Ramos (cell line): ENCODE measurements around the gene TEC.

ENCODE experiments used
- in situ Hi-C: fragments of 300-500 bp; cut with MboI; formaldehyde crosslinking; loops from one replicate; pipeline ENCODE4 v1.14.3; 2022; ENCODE audit warnings: low sequenced_read_pairs; ENCODE audit not compliant: unreplicated experiment

TEC gene

DNA sequence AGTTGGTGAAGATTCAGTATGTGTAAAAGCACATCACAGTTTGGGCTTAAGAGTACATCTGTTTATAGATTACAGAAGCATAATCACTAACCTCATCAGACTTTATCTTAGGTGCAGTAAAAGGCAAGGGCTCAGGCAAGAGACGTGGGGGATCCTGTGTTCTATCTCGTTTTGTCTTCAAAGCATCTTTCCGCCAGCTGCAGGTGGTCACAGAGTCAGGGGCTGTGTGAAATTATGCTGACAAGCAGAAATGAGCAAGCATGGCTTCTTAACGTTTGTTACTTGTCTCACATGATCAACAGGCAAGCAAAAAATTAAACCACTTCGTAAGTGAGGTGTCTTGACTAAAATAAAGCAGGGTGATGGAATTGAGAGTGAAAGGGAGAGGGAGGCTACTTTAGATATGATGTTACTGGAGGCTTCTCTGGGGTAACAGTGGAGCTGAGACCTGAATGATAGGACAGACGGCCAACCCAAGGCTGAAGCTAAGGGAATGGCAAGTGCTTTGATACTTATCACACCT lies 1.4 kb upstream of the TEC start:
- in situ Hi-C loops = loop anchor here (10.0 kb wide), 1 partner anchor 136 kb away; the partner anchor contains the start of gene TXK

DNA sequence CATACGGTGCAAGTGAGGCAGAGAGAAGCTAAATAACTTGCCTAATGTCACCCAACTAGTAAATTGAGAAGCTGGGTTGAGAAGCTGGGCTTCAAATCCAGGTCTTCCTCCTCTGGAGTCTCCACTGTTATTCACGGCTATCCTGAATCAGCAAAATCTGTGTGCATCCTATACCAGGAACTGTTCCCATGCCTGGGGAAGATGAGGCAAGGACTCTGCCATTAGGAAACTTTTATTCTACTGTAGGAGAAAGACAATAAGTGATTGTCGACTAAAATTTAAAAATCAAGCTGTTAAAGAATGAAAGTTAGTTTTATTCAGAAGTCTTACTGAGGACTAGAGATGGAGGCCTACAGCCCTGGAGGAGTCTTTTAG lies 872 bp upstream of the TEC start:
- in situ Hi-C loops = loop anchor here (10.0 kb wide), 1 partner anchor 136 kb away; the partner anchor contains the start of gene TXK

- in situ Hi-C loops = loop anchor here (10.0 kb wide), 1 partner anchor 135 kb away; the partner anchor contains the start of gene TXK
Measured at GRCh38 chr4:48269861-48270522, 354 bp upstream of the TEC start.

GRCh38 chr4:48267574-48267973 lies 2.1 kb downstream of the TEC start:
- in situ Hi-C loops = no loop called here

- in situ Hi-C loops = no loop called here
Measured at GRCh38 chr4:48266781-48267180, 2.9 kb downstream of the TEC start.

DNA sequence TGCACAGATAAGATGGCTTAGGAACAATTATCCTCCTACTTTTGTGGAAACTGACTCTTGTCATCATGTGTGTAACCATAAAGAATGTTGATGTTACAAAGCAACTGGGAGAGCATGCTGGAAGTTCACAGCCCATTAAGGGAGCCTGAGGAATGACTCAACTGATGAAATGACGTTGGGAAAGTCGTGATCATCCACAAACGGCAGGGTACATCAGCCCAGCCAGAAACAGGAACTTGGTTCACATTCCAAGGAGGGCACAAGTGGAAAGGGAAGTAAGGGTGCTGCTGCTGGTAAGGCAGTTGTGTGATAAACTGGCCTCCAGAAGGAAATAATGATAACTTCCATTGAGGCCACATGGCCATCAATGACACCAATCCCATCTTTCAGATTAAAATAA lies 6.7 kb downstream of the TEC start:
- in situ Hi-C loops = no loop called here

DNA sequence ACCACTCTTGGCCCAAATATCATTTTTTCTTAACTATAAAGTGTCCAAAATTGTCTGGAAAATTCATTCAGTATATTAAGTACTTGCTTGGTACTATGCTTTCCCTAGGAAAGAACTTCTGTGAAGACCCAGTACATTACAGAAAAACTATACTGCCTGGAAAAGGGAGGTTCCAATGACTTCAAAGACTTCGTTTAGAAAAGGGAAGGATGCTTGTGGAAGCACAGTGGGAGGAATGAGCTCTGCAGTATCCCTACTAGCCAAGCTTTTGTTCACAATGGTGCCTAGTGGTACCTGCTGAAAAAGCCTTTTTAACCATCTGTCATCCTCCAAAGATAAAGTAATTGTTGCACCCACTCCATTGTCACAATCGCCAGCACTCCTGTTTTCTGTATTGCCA lies 7.2 kb downstream of the TEC start:
- in situ Hi-C loops = no loop called here

DNA sequence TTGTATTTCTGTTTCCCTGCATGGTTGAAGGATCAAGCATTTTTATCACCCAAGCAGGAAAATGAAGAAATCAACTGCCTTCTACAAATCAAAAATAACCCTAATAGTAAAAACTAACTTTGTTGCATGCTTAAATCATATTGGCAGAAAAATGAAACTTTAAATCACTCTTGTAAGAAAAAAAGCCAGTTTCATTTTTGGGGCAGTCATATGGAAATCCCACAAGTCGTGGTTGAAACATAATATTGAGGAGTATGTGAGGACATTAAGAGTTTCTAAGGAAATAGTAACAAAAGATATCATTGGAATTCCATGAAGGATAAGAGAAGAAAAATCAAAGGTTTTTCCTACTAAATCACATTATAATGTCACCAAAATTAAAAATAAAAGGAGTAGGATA lies 8.4 kb downstream of the TEC start:
- in situ Hi-C loops = no loop called here

- in situ Hi-C loops = no loop called here
Measured at GRCh38 chr4:48259748-48260147, 9.9 kb downstream of the TEC start.

DNA sequence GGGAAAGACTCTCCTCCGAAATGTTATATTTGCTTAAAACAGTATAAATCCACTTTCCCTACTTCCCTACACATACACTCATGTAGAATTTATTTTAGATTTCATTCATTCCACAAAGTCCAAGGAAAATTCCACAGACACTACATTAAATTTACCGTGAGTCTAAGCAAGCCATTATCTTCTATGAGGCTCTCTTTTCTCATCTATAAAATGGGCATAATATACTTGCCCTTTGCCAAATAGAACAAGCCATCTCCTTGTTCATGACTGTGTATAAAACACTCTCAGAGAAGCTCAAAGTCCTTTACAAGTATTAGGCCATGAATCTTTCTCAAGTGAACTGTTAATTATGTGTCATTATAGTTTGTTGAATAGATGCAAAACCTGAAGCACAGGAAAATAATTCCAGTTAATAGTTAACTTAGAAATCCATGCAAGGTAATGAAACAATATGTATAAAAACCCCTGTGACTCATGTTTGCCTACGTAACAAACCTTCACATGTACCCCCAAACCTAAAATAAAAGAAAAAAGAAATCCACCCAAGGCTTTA lies 10.7 kb downstream of the TEC start:
- in situ Hi-C loops = no loop called here

GRCh38 chr4:48255959-48256342 lies 13.7 kb downstream of the TEC start:
- in situ Hi-C loops = no loop called here

DNA sequence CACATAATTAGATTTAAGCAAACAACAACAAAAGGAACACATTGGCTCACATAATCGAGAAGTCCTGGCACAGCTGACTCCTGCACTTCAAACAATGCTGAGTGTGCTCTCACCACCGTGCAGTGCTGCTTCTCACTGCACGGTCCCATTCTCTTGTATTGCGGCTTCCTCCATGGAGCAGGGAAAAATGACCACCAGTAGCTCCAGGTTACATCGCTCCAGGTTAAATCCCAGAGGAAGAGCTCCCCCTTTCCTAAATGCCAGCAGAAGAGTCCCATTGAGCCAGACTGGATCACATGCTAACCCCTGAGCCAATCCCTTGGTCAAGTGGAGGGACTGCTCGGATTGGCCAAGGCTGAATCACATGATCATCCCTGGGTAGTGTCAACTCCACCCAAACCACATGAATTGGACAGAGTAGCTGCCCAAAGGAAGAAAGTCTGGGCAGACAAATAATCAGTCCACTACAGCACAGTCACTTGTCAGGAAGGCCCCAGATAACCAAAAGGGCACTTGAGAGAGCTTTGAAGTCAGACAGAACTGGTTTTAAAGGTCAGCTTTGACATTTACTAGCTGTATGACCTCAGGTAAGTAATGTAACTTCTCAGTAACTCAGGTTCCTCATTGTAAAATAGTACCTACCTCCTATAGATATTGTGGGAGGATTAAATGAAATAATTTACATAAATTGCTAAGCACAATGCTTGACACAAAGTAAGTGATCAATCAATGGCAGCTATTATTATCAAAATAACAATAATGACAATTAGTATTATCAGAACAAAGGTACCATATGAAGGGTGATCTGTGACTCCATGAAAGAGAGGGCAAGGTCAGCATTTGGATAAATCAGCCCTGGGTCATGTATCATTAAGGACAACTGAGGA lies 14.3 kb downstream of the TEC start:
- in situ Hi-C loops = no loop called here

GRCh38 chr4:48254381-48255071 lies 15.1 kb downstream of the TEC start:
- in situ Hi-C loops = no loop called here

DNA sequence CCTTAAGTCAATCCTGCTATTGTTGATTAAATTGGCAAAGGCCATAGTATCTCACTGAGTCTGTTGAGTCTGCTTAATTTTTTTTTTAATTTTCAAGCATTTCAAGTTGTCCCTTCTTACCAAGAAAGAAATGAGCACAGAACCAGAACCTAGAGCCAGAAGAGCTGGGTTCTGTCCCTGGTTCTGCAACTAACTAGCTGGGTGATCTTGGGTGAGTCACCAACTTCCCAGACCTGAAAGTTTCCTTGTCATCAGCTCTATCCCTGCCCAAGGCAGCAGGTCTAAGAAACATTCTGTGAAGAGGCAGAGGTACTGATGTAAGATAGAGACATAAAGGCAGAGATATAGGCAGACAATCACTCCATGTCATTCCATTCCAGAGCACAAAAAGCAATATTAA lies 17.3 kb downstream of the TEC start:
- in situ Hi-C loops = no loop called here

DNA sequence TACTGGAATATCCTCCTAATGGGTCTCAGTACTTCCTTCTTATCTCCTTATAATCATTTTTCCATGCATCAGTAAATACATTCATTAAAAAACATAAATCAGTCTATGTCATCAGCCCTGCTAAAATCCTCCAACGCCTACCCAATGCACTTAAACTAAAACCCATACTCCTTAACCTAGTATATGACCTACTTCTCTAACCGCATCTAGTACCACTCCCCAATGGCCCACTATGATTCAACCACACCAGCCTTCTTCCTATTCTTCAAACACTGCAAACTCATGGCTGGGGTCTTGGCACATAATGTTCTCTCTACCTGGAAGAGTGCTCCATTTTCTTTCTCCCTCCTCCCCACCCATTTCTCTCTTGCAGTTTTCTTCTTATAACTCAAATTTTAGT lies 18.7 kb downstream of the TEC start:
- in situ Hi-C loops = no loop called here

GRCh38 chr4:48250343-48250742 lies 19.3 kb downstream of the TEC start:
- in situ Hi-C loops = no loop called here

- in situ Hi-C loops = no loop called here
Measured at GRCh38 chr4:48249378-48249777, 20.3 kb downstream of the TEC start.

GRCh38 chr4:48248559-48248953 lies 21.1 kb downstream of the TEC start:
- in situ Hi-C loops = no loop called here

DNA sequence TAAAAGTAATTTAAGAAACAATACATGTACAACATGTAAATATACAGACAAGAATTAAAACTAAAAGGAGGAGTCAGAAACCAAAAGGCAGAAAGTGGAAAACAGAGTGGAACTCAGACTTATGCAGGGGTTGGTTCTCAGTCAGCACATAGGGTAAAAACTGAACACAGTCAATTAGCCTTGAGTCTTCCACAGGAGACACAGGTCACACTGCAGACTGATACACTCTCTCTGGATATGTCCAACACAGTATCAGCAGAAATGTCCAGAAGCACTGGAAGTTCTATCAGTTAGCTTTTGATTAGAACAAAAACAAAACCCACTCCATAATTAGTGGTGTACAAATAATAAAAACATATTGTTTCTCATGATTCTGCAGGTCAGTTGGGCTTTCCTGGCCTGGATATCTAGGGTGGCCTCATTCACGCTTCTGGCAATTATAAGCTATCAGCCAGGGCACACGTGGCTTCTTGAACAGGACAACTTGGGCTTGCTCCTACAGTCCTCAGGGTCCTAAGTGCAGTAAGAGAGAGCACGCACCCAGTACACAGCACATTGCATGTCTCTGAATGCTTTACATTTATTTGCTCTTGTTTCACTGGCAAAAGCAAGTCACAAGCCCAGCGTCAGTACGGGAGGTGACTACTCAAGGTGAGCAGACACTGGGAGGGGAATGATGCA lies 21.6 kb downstream of the TEC start:
- in situ Hi-C loops = no loop called here
